Cardiac atrium fibroblast (primary cell): Measurements from ENCODE around the gene SNX13. TPM values are rescaled to one million over a fixed set of nuclear protein-coding genes. Genes with fewer than 3 reads are reported as not detected.

Experiments used
- total RNA-seq: library from RNA; depleted of rRNA; stranded (reverse); fragments of >200 nt; gene quantifications from 2 replicates; pipeline ENCODE4 v1.2.3, GENCODE V29; 2015

Gene SNX13
- total RNA-seq = 18.6 and 25.8 TPM in 2 replicates

GRCh38 chr7:17940302-17940883 is at the start of gene SNX13:
SNX13 (minus strand) TSS chr7:17940494; CDS start chr7:17940295, 199 bp downstream.

Other genes starting within 250 kb of the SNX13 start
- gene PRPS1L1, start 87.4 kb upstream of the SNX13 start, total RNA-seq = not detected in 2 replicates